Prostate gland (tissue), 2 donors: Measurements from ENCODE around the gene SLC24A4.

Experiments used
- POLR2A ChIP-seq: fragments of 450-650 bp; IDR thresholded peaks from one replicate; pipeline ENCODE4 v1.6.1; 2016; ENCODE audit warnings: antibody characterized with exemption, mild to moderate bottlenecking
- POLR2AphosphoS5 ChIP-seq: sonication (generic); formaldehyde crosslinking; IDR thresholded peaks from one replicate; pipeline ENCODE4 v1.6.1; 2017; ENCODE audit warnings: antibody characterized with exemption
- TF ChIP-seq, protein P1 (sequence below), 4 experiments: fragments of 200-600 bp in 2 of 4; fragments of 450-650 bp in 2 of 4; sonication (generic) in 2 of 4; IDR thresholded peaks; 1 replicate in 3 of 4; 2 replicates in 1 of 4; pipeline ENCODE4 v1.5.1; 2016 to 2019; ENCODE audit warnings: antibody characterized with exemption in 4 of 4, mild to moderate bottlenecking in 2 of 4, moderate library complexity in 2 of 4

GRCh38 chr14:92440345-92441003 is 117.5 kb downstream of the SLC24A4 start:
- TF ChIP-seq POLR2AphosphoS5 (no peak), POLR2A (no peak)
- TF ChIP-seq, protein P1, sequence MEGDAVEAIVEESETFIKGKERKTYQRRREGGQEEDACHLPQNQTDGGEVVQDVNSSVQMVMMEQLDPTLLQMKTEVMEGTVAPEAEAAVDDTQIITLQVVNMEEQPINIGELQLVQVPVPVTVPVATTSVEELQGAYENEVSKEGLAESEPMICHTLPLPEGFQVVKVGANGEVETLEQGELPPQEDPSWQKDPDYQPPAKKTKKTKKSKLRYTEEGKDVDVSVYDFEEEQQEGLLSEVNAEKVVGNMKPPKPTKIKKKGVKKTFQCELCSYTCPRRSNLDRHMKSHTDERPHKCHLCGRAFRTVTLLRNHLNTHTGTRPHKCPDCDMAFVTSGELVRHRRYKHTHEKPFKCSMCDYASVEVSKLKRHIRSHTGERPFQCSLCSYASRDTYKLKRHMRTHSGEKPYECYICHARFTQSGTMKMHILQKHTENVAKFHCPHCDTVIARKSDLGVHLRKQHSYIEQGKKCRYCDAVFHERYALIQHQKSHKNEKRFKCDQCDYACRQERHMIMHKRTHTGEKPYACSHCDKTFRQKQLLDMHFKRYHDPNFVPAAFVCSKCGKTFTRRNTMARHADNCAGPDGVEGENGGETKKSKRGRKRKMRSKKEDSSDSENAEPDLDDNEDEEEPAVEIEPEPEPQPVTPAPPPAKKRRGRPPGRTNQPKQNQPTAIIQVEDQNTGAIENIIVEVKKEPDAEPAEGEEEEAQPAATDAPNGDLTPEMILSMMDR (IDR thresholded peaks at IDR 0.05) = no peak
